Subcutaneous adipose tissue (tissue), 4 donors: ENCODE results near the gene CSGALNACT2. TPM values are rescaled to one million over a fixed set of nuclear protein-coding genes. Genes with fewer than 3 reads are reported as not detected.

Source experiments
- CTCF ChIP-seq: fragments of 450-650 bp; IDR thresholded peaks from one replicate; pipeline ENCODE4 v1.5.1; 2016; ENCODE audit warnings: low read depth, mild to moderate bottlenecking, control low read depth, antibody characterized with exemption, moderate library complexity
- total RNA-seq, 4 donors: library from RNA; depleted of rRNA; stranded (reverse); fragments of >200 nt; gene quantifications; one replicate each; pipeline ENCODE4 v1.1.0, GENCODE V29; 2016

CSGALNACT2 gene
- total RNA-seq, 4 donors from 2014 or later, result 23.9 to 94.3 (median 41.1) TPM

DNA sequence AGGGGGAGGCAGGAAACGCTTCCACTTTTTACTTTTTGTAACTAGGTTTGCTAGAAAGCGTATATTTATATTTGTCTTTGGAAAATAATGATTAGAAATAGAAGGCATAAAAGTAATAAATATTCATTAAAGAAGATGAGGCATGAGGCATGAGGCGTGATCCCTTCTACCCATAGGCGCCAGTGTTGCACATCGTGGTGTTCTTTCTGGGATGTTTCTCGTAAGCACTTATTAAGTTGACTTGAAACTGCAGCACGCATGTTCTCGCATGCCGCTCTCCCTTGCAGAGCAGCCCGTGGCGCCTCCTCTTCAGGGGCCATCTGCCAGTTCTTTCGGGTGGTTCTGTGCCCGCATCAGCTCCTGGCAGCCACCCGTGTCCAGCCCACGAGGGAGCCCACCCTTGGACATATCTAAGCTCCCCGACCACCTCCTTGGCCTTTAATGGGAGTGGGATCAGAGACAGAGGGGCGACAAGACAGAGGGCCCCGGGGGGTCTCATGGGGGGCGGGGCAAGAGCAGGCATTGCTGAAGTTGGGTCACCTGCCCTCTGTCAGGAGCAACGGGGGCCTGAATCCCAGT lies 28.5 kb upstream of the CSGALNACT2 start:
- no peak for TF ChIP-seq CTCF

DNA sequence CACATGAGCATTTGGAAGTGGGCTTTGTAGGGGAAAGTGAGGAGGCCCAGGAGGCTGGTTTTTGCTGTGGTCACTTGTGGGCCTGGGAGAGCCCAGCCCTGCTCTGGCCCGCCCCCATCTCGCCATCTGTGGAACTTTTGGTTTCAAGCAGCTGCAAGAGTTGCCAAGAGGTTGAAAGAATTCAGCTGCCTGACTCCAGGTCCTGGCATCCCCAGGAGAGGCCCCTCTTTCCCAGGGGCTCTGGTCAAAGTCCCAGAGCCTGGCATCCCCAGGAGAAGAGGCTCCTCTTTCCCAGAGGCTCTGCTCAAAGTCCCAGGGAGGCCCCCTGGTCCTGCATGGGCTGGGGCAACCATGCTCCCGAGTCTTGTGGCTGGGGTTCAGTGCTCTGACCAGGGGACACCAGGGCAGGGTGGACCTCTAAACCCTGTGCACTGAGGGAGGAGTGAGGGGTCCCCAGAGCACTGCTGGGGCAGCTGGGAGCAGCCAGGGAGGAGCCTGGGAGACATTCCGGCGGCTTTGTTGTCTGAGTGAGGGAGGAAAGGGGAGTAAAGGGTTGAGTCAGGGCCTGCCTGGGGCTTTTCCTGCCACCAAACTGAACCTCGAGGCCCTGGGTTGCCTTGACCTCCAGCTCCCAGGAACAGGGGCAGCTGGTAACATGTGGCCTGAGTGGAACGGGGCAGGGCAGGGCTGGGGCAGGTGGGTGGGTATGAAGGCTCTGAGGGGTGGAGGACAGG lies 27.7 kb upstream of the CSGALNACT2 start:
- TF ChIP-seq CTCF, result no peak

DNA sequence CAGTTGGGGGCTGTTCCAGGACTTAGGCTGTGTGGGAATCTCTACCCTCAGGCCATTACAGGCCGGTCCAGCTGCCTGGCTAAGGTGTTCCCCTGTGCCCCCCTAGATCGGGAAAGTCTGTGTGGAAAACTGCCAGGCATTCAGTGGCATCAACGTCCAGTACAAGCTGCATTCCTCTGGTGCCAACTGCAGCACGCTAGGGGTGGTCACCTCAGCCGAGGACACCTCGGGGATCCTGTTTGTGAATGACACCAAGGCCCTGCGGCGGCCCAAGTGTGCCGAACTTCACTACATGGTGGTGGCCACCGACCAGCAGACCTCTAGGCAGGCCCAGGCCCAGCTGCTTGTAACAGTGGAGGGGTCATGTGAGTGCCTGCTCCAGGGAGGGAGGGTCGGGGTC lies 27.1 kb upstream of the CSGALNACT2 start:
- no peak for TF ChIP-seq CTCF

DNA sequence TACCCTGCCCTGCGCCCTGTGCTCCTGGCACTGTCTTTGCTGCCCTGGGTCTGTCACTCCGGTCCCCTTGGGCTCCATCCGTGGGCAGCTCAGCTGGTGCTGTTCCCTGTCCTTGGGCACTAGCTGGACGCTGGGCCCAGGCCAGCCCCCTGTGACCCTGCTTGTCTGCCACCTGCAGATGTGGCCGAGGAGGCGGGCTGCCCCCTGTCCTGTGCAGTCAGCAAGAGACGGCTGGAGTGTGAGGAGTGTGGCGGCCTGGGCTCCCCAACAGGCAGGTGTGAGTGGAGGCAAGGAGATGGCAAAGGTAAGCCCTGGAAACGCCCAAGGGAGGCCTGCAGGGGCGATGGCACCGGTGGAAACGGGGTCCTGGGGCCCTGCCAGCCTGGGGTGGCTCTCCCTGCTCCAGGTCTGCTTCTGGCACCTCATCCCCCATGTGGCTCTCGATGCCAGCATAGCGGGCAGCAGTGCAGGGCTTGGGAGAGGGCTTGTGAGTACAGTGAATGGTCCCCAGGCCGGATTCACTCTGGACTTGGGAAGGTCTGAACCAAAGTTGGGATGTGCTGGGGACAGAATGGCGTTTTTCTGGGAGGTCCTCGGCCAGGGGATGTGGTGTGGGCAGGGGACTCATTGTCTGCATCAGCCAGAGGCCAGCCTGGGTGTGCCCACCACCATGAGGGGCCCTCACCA lies 26.2 kb upstream of the CSGALNACT2 start:
- no peak for TF ChIP-seq CTCF

DNA sequence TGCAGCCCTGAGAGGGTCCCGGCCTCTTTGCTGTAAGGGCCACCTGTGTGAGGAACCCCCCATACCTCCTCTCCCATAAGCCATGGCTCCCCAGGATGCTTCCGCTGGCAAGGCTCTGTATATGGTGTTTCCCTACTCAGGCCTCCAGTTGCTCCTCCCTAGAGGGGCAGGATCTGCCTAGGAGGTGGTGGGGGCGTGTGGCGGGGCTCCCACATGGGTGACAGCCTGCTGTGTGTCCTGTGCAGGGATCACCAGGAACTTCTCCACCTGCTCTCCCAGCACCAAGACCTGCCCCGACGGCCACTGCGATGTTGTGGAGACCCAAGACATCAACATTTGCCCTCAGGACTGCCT lies 25.7 kb upstream of the CSGALNACT2 start:
- TF ChIP-seq CTCF, result no peak

DNA sequence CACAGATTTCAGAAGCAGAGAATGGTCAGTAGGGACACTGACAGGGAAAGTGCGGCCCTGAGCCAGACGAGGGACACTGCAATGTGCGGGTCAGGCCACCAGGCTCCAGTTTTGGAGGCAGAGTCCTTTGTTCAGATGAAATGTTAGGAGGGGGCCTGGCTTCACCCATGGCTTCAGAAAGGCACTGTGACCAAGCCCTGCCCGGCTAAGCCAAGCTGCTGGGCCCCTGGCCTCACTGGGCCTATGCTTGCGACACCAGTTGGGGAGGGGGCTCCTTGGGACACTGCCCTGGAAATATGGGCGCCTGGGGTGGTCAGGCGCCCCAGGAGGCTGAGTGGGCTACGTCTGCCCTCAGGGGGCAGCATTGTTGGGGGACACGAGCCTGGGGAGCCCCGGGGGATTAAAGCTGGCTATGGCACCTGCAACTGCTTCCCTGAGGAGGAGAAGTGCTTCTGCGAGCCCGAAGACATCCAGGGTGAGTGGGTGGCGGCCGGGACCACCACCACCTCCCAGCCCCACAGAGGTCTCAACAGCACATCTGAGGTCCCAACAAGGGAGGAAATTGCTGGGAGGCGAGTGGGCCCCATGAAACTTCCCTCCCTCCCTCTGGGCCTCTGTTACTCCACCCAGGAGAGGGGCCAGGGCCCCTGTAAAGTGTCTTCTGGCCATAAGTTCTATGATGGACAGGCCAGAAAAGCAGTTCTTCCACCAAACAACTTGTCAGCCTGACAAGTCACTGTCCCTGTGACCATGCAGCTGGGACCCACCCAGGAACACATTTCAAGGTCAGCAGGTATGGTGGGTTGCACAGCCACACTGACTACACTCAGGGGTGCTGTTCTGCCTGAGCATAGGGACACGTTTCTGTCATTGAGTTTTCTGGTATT lies 24.8 kb upstream of the CSGALNACT2 start:
- TF ChIP-seq CTCF, result no peak
